Endodermal cell (in vitro differentiated cells): Measurements from ENCODE around the gene ZNF346. TPM values are rescaled to one million over a fixed set of nuclear protein-coding genes. Genes with fewer than 3 reads are reported as not detected.

Experiments used
- DNase-seq: peaks from one replicate; pipeline ENCODE4 v3.0.0-alpha.2; 2017
- H3K27ac ChIP-seq: 2 replicates; pipeline ENCODE4 v1.5.1; 2013; ENCODE audit warnings: mild to moderate bottlenecking, low read depth, low read length, moderate library complexity
- H3K27me3 ChIP-seq: 2 replicates; pipeline ENCODE4 v1.6.1; 2013; ENCODE audit warnings: mild to moderate bottlenecking, low read length, moderate library complexity; ENCODE audit not compliant: insufficient read depth, control insufficient read depth, poor library complexity, severe bottlenecking
- H3K36me3 ChIP-seq: 2 replicates; pipeline ENCODE4 v1.7.0; 2013; ENCODE audit warnings: mild to moderate bottlenecking, low read length, moderate library complexity; ENCODE audit not compliant: control insufficient read depth, insufficient read depth
- H3K4me1 ChIP-seq: one replicate; pipeline ENCODE4 v1.7.0; 2013; ENCODE audit warnings: low read length; ENCODE audit not compliant: control insufficient read depth, insufficient read depth
- H3K4me3 ChIP-seq: 2 replicates; pipeline ENCODE4 v1.5.1; 2013; ENCODE audit warnings: mild to moderate bottlenecking, low read length, moderate library complexity
- H3K9ac ChIP-seq: 2 replicates; pipeline ENCODE4 v1.6.1; 2013; ENCODE audit warnings: mild to moderate bottlenecking, low read length, moderate library complexity; ENCODE audit not compliant: poor library complexity, severe bottlenecking; ENCODE audit errors: extremely low read depth
- H3K9me3 ChIP-seq: 2 replicates; pipeline ENCODE4 v1.6.1; 2013; ENCODE audit warnings: mild to moderate bottlenecking, low read length, moderate library complexity; ENCODE audit not compliant: control insufficient read depth
- H3K27ac Mint-ChIP-seq: 2 replicates; pipeline ENCODE4 v1.8.0; 2020; ENCODE audit warnings: mixed read lengths
- H3K27me3 Mint-ChIP-seq: 2 replicates; pipeline ENCODE4 v1.8.0; 2021; ENCODE audit warnings: mild to moderate bottlenecking, mixed read lengths; ENCODE audit not compliant: insufficient read depth
- H3K36me3 Mint-ChIP-seq: 2 replicates; pipeline ENCODE4 v1.8.0; 2020; ENCODE audit warnings: low read depth, mixed read lengths
- H3K4me1 Mint-ChIP-seq: 2 replicates; pipeline ENCODE4 v1.8.0; 2020; ENCODE audit warnings: mixed read lengths
- H3K4me3 Mint-ChIP-seq: 2 replicates; pipeline ENCODE4 v1.8.0; 2020; ENCODE audit warnings: mild to moderate bottlenecking, moderate library complexity, mixed read lengths
- H3K9me3 Mint-ChIP-seq: 2 replicates; pipeline ENCODE4 v1.8.0; 2020; ENCODE audit warnings: mild to moderate bottlenecking, mixed read lengths
- WGBS, 2 experiments: methylation state at CpG; one replicate each; pipeline versions ENCODE4 v1.1.5 to v1.1.7; 2013; ENCODE audit warnings: missing lambda C conversion rate in 2 of 2, mixed read lengths in 1 of 2; ENCODE audit not compliant: insufficient coverage in 1 of 2, insufficient read length in 1 of 2; 5-methylcytosine and 5-hydroxymethylcytosine counted together
- total RNA-seq, 2 donors: library from RNA; stranded (reverse); fragmentation: NEBNext Ultra II Directional in 1 of 2; extraction: Animal tissue kit (Norgen Biotek cat#: 25700) in 1 of 2; gene quantifications; 2 replicates in 1 of 2; 3 replicates in 1 of 2; pipeline ENCODE4 v1.2.1, GENCODE V29; 2021
- TF ChIP-seq, protein P1 (sequence below): fragments of 200-600 bp; sonication (generic); conservative IDR thresholded peaks from 2 replicates; pipeline ENCODE4 v1.5.0; 2021; ENCODE audit warnings: antibody characterized with exemption, mild to moderate bottlenecking

The ZNF346 gene
- total RNA-seq, 2 donors from 2014 or later, result 25.4 to 38.6 TPM

GRCh38 chr5:177064500-177065277 is 42.2 kb downstream of the ZNF346 start:
- Histone ChIP-seq H3K27ac (no peak overlapping the region), H3K27me3 (no peaks in the 10 kb centered on the region), H3K9ac (no peak overlapping the region), H3K36me3 (peaks cover 23% of the 10 kb centered on the region), H3K4me3 (no peak overlapping the region), H3K4me1 (peaks cover 4% of the 10 kb centered on the region), H3K9me3 (no peaks in the 10 kb centered on the region)
- TF ChIP-seq, protein P1, sequence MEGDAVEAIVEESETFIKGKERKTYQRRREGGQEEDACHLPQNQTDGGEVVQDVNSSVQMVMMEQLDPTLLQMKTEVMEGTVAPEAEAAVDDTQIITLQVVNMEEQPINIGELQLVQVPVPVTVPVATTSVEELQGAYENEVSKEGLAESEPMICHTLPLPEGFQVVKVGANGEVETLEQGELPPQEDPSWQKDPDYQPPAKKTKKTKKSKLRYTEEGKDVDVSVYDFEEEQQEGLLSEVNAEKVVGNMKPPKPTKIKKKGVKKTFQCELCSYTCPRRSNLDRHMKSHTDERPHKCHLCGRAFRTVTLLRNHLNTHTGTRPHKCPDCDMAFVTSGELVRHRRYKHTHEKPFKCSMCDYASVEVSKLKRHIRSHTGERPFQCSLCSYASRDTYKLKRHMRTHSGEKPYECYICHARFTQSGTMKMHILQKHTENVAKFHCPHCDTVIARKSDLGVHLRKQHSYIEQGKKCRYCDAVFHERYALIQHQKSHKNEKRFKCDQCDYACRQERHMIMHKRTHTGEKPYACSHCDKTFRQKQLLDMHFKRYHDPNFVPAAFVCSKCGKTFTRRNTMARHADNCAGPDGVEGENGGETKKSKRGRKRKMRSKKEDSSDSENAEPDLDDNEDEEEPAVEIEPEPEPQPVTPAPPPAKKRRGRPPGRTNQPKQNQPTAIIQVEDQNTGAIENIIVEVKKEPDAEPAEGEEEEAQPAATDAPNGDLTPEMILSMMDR, result no peak
- Mint-ChIP-seq H3K9me3 (no peaks in the 10 kb centered on the region), H3K4me1 (no peaks in the 10 kb centered on the region), H3K27me3 (no peaks in the 10 kb centered on the region), H3K27ac (no peak overlapping the region), H3K4me3 (no peak overlapping the region), H3K36me3 (peaks cover 33% of the 10 kb centered on the region)
- 91 to 92% methylated on average over 9 to 12 of the region's 12 CpGs for WGBS, 2 experiments
- DNase-seq, result no peak

DNA sequence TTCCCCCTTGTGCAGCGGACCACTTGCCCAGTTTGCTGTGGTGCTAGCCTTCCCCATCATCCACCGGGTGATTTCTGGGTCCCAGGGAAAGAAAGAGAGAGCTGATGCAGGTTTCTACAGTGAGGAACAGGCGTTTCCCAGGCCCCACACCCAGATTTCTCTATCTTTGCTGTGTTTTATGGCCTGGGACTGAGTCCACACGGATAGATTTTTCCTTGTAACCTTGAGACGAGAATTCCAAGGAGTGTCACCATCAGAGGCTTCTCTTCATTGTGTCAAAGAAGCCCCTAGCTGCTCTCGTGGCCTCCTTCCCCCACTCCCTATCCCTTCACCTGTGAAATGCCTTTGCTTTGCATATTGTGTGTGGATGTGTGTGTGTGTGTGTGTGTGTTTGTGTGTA is 43.0 kb downstream of the ZNF346 start:
- peaks cover 30% of the 10 kb centered on the region for H3K36me3 Mint-ChIP-seq
- 75 to 76% methylated on average over 4 to 5 of the region's 6 CpGs for WGBS, 2 experiments
- DNase-seq, result no peak
- H3K36me3 ChIP-seq, result peaks cover 21% of the 10 kb centered on the region
- H3K27me3 ChIP-seq, result no peaks in the 10 kb centered on the region
- no peak overlapping the region for H3K9ac ChIP-seq
- H3K9me3 Mint-ChIP-seq, result no peaks in the 10 kb centered on the region
- H3K4me1 Mint-ChIP-seq, result no peaks in the 10 kb centered on the region
- H3K4me1 ChIP-seq, result peaks cover 4% of the 10 kb centered on the region
- no peak overlapping the region for H3K4me3 Mint-ChIP-seq
- H3K27me3 Mint-ChIP-seq, result no peaks in the 10 kb centered on the region
- TF ChIP-seq, protein P1, result no peak
- no peak overlapping the region for H3K27ac ChIP-seq
- no peak overlapping the region for H3K27ac Mint-ChIP-seq
- H3K4me3 ChIP-seq, result no peak overlapping the region
- H3K9me3 ChIP-seq, result no peaks in the 10 kb centered on the region

- H3K4me1 ChIP-seq, result peaks cover 4% of the 10 kb centered on the region
- H3K27me3 ChIP-seq, result no peaks in the 10 kb centered on the region
- H3K4me3 Mint-ChIP-seq, result no peak overlapping the region
- no peak overlapping the region for H3K27ac Mint-ChIP-seq
- no peak overlapping the region for H3K4me3 ChIP-seq
- TF ChIP-seq, protein P1, result no peak
- DNase-seq, result no peak
- peaks cover 21% of the 10 kb centered on the region for H3K36me3 ChIP-seq
- no peak overlapping the region for H3K27ac ChIP-seq
- H3K9ac ChIP-seq, result no peak overlapping the region
- WGBS, 2 experiments, result 96% methylated on average over 2 of the region's 2 CpGs; no CpG with 5 or more reads in 1 of the 2 experiments
- no peaks in the 10 kb centered on the region for H3K9me3 Mint-ChIP-seq
- no peaks in the 10 kb centered on the region for H3K27me3 Mint-ChIP-seq
- H3K9me3 ChIP-seq, result no peaks in the 10 kb centered on the region
- no peaks in the 10 kb centered on the region for H3K4me1 Mint-ChIP-seq
- peaks cover 27% of the 10 kb centered on the region for H3K36me3 Mint-ChIP-seq
These were observed 43.7 kb downstream of the ZNF346 start for GRCh38 chr5:177066224-177066623.
